Measurements from ENCODE around the gene DUSP10. TPM values are rescaled to one million over a fixed set of nuclear protein-coding genes. Genes with fewer than 3 reads are reported as not detected.

DUSP10 gene
- total and polyA plus RNA-seq, 7 donors = 2.5 to 19.9 (median 11.4) TPM

- TF ChIP-seq POLR2AphosphoS5 (IDR thresholded peaks at IDR 0.05) (no peak), POLR2A (IDR thresholded peaks at IDR 0.05) (no peak), CTCF (IDR thresholded peaks at IDR 0.05) (no peak), EP300 (IDR thresholded peaks at IDR 0.05) (no peak)
- intact Hi-C loops (cut with DNase I) = loop anchor here (2.0 to 10.0 kb wide), 9 partner anchors 32 to 717 kb away; no protein-coding TSS in a partner anchor
- 9 to 15% methylated on average over 11 of the region's 11 CpGs for whole genome bisulfite sequencing, 2 donors
- Histone ChIP-seq H3K36me3 (peaks cover 0 to 9% (median 0%) of the 10 kb centered on the region in 4 donors), H3K4me1 (peaks cover 0 to 60% (median 49%) of the 10 kb centered on the region in 4 donors), H3K27ac (peak overlapping the region; percentile 96 to 99 (median 97)), H3K4me3 (peak overlapping the region; percentile 67 to 82 (median 70)), H3K27me3 (no peaks in the 10 kb centered on the region), H3K9me3 (no peaks in the 10 kb centered on the region)
- DNase-seq = no peak
Observed at GRCh38 chr1:221740369-221740992, 1.4 kb downstream of the DUSP10 start.

GRCh38 chr1:221739677-221740025 lies 2.2 kb downstream of the DUSP10 start:
- TF ChIP-seq POLR2AphosphoS5 (IDR thresholded peaks at IDR 0.05) = no peak
- TF ChIP-seq EP300 (IDR thresholded peaks at IDR 0.05) = no peak
- TF ChIP-seq POLR2A (IDR thresholded peaks at IDR 0.05) = no peak
- TF ChIP-seq CTCF (IDR thresholded peaks at IDR 0.05) = no peak
- H3K4me3 ChIP-seq = peak overlapping the region in 3 of 4 donors; percentile 69 to 82 (median 71)
- peaks cover 0 to 9% (median 0%) of the 10 kb centered on the region in 4 donors for H3K36me3 ChIP-seq
- H3K27me3 ChIP-seq = no peaks in the 10 kb centered on the region
- H3K9me3 ChIP-seq = no peaks in the 10 kb centered on the region
- no peak for DNase-seq
- H3K27ac ChIP-seq = peak overlapping the region in 3 of 4 donors; percentile 96 to 99 (median 97)
- intact Hi-C loops (cut with DNase I) = loop anchor here (2.0 to 10.0 kb wide), 9 partner anchors 31 to 718 kb away; no protein-coding TSS in a partner anchor
- H3K4me1 ChIP-seq = peaks cover 0 to 68% (median 56%) of the 10 kb centered on the region in 4 donors
- WGBS, 2 donors = 81 to 89% methylated on average over 6 of the region's 6 CpGs

GRCh38 chr1:221739018-221739676 lies 2.7 kb downstream of the DUSP10 start:
- 94 to 97% methylated on average over 14 of the region's 14 CpGs for WGBS, 2 donors

GRCh38 chr1:221736714-221737113 lies 5.2 kb downstream of the DUSP10 start:
- DNase-seq = no peak
- H3K9me3 ChIP-seq = no peaks in the 10 kb centered on the region
- H3K4me3 ChIP-seq = peak overlapping the region in 1 of 4 donors; percentile 20
- H3K4me1 ChIP-seq = peaks cover 0 to 81% (median 74%) of the 10 kb centered on the region in 4 donors
- no peaks in the 10 kb centered on the region for H3K27me3 ChIP-seq
- no peak for TF ChIP-seq CTCF (IDR thresholded peaks at IDR 0.05)
- TF ChIP-seq POLR2AphosphoS5 (IDR thresholded peaks at IDR 0.05) = no peak
- no peak for TF ChIP-seq EP300 (IDR thresholded peaks at IDR 0.05)
- TF ChIP-seq POLR2A (IDR thresholded peaks at IDR 0.05) = no peak
- WGBS, 2 donors = 96 to 98% methylated on average over 8 of the region's 8 CpGs
- H3K27ac ChIP-seq = peak overlapping the region in 2 of 4 donors; percentile 69 to 99
- intact Hi-C loops (cut with DNase I) = no loop called here
- H3K36me3 ChIP-seq = peaks cover 0 to 9% (median 0%) of the 10 kb centered on the region in 4 donors

More at GRCh38 chr1:221739018-221739676, 2.7 kb downstream of the DUSP10 start:
- H3K36me3 ChIP-seq = peaks cover 0 to 9% (median 0%) of the 10 kb centered on the region in 4 donors
- H3K27me3 ChIP-seq = no peaks in the 10 kb centered on the region
- no peak for DNase-seq
- H3K4me3 ChIP-seq = peak overlapping the region in 1 of 4 donors; percentile 71
- TF ChIP-seq POLR2A (IDR thresholded peaks at IDR 0.05) (no peak), POLR2AphosphoS5 (IDR thresholded peaks at IDR 0.05) (no peak), CTCF (IDR thresholded peaks at IDR 0.05) (no peak), EP300 (IDR thresholded peaks at IDR 0.05) (no peak)
- peak overlapping the region in 2 of 4 donors; percentile 97 to 99 for H3K27ac ChIP-seq
- H3K9me3 ChIP-seq = no peaks in the 10 kb centered on the region
- H3K4me1 ChIP-seq = peaks cover 0 to 73% (median 61%) of the 10 kb centered on the region in 4 donors
- intact Hi-C loops (cut with DNase I) = no loop called here
